Cardiac muscle cell (in vitro differentiated cells and primary cell): ENCODE measurements around the gene DHH. TPM values are rescaled to one million over a fixed set of nuclear protein-coding genes. Genes with fewer than 3 reads are reported as not detected.

Experiments
- DNase-seq, 2 donors: peaks; one replicate each; pipeline versions ENCODE4 v3.0.0 to v3.0.0-alpha.2; 2010 to 2017; ENCODE audit warnings: low read depth in 1 of 2, low spot score in 1 of 2
- H3K27ac ChIP-seq: fragments of 200-600 bp; sonication (generic); 2 replicates; pipeline ENCODE4 v1.5.1; 2016
- H3K27me3 ChIP-seq: fragments of 200-600 bp; sonication (generic); 2 replicates; pipeline ENCODE4 v1.6.0; 2016; ENCODE audit warnings: control low read depth
- H3K36me3 ChIP-seq: fragments of 200-600 bp; sonication (generic); 2 replicates; pipeline ENCODE4 v1.5.1; 2016; ENCODE audit warnings: control low read depth
- H3K4me1 ChIP-seq: fragments of 200-600 bp; sonication (generic); 2 replicates; pipeline ENCODE4 v1.8.1; 2017; ENCODE audit warnings: low read depth, mild to moderate bottlenecking, mixed run types
- H3K4me3 ChIP-seq: fragments of 200-600 bp; sonication (generic); 2 replicates; pipeline ENCODE4 v1.5.1; 2016; ENCODE audit warnings: mild to moderate bottlenecking
- H3K9me3 ChIP-seq: fragments of 200-600 bp; sonication (generic); 2 replicates; pipeline ENCODE4 v1.5.1; 2017; ENCODE audit warnings: low read depth, mild to moderate bottlenecking, control low read depth
- polyA plus RNA-seq: library from polyadenylated mRNA; unstranded; fragments of >200 nt; fragmentation: Nextera tagmentation; extraction: Ambion mirVana; gene quantifications from 2 replicates; pipeline ENCODE4 v1.2.1, GENCODE V29; 2016
- total RNA-seq: library from RNA; depleted of rRNA; stranded (reverse); fragments of >200 nt; gene quantifications from 2 replicates; pipeline ENCODE4 v1.2.3, GENCODE V29; 2016
- TF ChIP-seq, protein P1 (sequence below): IDR thresholded peaks from 2 replicates; pipeline ENCODE4 v1.5.1; 2012; ENCODE audit warnings: low read depth, mild to moderate bottlenecking, low read length

The DHH gene
- total and polyA plus RNA-seq, 2 experiments from 2014 or later = 0.36 TPM; not detected in 1

DNA sequence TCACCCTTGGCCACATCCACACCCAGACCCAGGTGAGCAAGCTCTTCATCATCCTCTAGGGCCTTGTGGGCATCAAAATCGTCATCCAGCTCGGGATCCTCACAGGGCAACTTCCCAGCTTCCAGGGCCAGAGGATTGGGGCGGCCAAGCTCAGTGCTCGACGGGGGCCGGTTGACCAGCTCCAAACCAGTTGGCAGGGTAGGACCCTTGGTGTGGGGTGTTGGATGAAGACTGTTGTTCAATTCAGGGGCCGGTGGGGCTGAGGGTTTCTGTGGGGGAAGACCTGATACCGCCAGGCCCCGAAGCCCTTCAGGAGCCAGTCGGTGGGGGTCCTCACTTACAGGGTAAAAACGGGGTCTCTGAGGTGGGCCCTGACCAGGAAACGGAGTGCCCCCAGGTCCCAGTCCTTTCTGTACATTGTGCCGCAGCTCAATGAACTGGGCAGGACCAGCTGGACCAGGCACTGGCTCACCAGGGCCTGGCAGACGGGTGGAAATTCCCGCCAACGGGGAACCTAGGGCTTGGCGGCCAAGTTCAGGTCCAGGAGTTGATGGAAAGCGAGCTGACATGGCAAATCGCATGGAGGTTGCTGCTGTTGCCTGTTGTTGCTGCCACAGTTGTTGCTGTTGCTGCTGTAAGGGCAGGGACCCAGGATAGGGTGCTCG is 56.2 kb downstream of the DHH start:
- Histone ChIP-seq H3K9me3 (no peaks in the 10 kb centered on the region), H3K4me1 (no peaks in the 10 kb centered on the region), H3K36me3 (peaks cover 66% of the 10 kb centered on the region), H3K27ac (no peak overlapping the region), H3K4me3 (no peak overlapping the region), H3K27me3 (no peaks in the 10 kb centered on the region)
- no peak for DNase-seq
- TF ChIP-seq, protein P1, sequence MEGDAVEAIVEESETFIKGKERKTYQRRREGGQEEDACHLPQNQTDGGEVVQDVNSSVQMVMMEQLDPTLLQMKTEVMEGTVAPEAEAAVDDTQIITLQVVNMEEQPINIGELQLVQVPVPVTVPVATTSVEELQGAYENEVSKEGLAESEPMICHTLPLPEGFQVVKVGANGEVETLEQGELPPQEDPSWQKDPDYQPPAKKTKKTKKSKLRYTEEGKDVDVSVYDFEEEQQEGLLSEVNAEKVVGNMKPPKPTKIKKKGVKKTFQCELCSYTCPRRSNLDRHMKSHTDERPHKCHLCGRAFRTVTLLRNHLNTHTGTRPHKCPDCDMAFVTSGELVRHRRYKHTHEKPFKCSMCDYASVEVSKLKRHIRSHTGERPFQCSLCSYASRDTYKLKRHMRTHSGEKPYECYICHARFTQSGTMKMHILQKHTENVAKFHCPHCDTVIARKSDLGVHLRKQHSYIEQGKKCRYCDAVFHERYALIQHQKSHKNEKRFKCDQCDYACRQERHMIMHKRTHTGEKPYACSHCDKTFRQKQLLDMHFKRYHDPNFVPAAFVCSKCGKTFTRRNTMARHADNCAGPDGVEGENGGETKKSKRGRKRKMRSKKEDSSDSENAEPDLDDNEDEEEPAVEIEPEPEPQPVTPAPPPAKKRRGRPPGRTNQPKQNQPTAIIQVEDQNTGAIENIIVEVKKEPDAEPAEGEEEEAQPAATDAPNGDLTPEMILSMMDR = no peak

DNA sequence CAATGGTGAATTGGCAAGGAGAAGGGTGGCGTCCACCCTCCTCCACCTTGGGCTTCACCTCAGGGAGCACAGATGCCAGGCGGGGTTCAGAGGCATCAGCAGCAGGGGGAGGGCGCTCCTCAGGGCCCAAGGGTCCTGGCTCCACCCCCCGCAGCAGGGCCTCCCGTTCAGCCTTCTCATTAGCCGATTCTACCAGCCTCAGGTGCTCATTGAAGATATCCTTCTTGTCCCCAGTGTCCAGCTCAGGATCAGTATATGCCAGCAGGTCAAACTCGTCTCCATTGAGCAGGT is 56.7 kb downstream of the DHH start:
- H3K36me3 ChIP-seq = peaks cover 66% of the 10 kb centered on the region
- TF ChIP-seq, protein P1 = no peak
- no peak for DNase-seq

DNA sequence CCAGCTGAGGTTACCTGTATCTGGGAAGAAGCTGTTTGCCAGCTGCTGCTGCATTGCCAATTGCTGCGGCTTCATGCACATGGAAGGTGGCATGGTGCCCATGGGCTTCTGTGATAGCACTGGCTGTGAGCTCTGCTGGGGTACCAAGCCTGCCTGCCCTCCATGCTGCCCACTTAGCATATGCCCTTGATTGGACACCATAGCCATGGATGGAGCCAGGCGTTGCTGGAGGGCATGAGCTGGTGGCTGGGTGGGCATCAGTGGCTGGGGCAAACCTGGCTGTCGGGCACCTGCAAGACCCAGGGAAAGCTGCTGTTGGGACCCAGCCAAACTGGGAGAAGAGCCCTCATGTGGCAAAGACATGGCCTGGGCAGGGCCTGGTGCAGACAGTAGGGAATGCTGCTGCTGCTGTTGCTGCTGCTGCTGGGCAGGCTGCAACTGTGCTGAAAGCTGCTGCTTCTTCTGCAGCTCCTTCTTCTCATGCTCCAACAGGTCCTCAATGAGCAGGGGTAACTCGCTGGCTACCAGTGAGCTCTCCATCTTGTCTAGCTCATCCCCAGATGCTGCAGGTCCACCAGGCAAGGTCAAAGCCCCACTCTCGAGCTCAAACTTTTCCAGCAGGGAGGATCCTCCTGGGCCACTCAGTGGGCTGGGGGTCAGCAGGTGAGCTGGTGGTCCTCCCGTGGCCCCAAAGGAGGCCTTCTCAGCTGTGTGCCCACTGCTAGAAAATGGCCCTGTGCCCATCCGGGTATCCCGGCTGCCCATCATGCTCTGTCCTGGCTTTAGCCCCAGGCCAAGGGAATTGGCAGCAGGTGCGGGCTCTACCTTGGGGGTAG is 57.3 kb downstream of the DHH start:
- TF ChIP-seq, protein P1 = no peak
- Histone ChIP-seq H3K27ac (no peak overlapping the region), H3K9me3 (no peaks in the 10 kb centered on the region), H3K36me3 (peaks cover 63% of the 10 kb centered on the region), H3K4me1 (no peaks in the 10 kb centered on the region), H3K27me3 (no peaks in the 10 kb centered on the region), H3K4me3 (no peak overlapping the region)
- no peak for DNase-seq

More for the DNA sequence above, 56.7 kb downstream of the DHH start:
- Histone ChIP-seq H3K4me1 (no peaks in the 10 kb centered on the region), H3K4me3 (no peak overlapping the region), H3K9me3 (no peaks in the 10 kb centered on the region), H3K27ac (no peak overlapping the region), H3K27me3 (no peaks in the 10 kb centered on the region)

Other genes starting within 250 kb of the DHH start
- gene DDX23, start 242.6 kb downstream of the DHH start, total RNA-seq = 66.3 and 89.5 TPM in 2 replicates
- 35.3 and 49.0 TPM in 2 replicates for gene DDX23, start 242.6 kb downstream of the DHH start, polyA plus RNA-seq
- gene RND1, start 228.9 kb downstream of the DHH start, total RNA-seq = 2.1 and 2.9 TPM in 2 replicates
- gene RND1, start 228.9 kb downstream of the DHH start, polyA plus RNA-seq = 3.5 and 7.2 TPM in 2 replicates
- 8.9 and 9.4 TPM in 2 replicates for gene FKBP11, start 169.3 kb downstream of the DHH start, total RNA-seq
- 3.4 and 11.9 TPM in 2 replicates for gene FKBP11, start 169.3 kb downstream of the DHH start, polyA plus RNA-seq
- gene ARF3, start 137.3 kb downstream of the DHH start, total RNA-seq = 106 and 115 TPM in 2 replicates
- 102 and 120 TPM in 2 replicates for gene ARF3, start 137.3 kb downstream of the DHH start, polyA plus RNA-seq
- 0.36 and 0.53 TPM in 2 replicates for gene WNT10B, start 123.1 kb downstream of the DHH start, total RNA-seq
- gene WNT10B, start 123.1 kb downstream of the DHH start, polyA plus RNA-seq = 0.45 TPM in 1 of 2 replicates, not detected in the other
- gene WNT1, start 116.5 kb downstream of the DHH start, total RNA-seq = not detected in 2 replicates
- gene WNT1, start 116.5 kb downstream of the DHH start, polyA plus RNA-seq = not detected in 2 replicates
- gene DDN, start 95.4 kb downstream of the DHH start, total RNA-seq = 4.4 and 5.4 TPM in 2 replicates
- 2.1 and 3.0 TPM in 2 replicates for gene DDN, start 95.4 kb downstream of the DHH start, polyA plus RNA-seq
- 40.8 and 41.0 TPM in 2 replicates for gene PRKAG1, start 76.0 kb downstream of the DHH start, total RNA-seq
- gene PRKAG1, start 76.0 kb downstream of the DHH start, polyA plus RNA-seq = 48.1 and 54.5 TPM in 2 replicates
- gene KMT2D, start 34.0 kb downstream of the DHH start, total RNA-seq = 28.8 and 41.3 TPM in 2 replicates
- gene KMT2D, start 34.0 kb downstream of the DHH start, polyA plus RNA-seq = 31.0 and 41.3 TPM in 2 replicates
- gene RHEBL1, start 24.8 kb downstream of the DHH start, total RNA-seq = 0.42 and 1.1 TPM in 2 replicates
- gene RHEBL1, start 24.8 kb downstream of the DHH start, polyA plus RNA-seq = 0.94 and 1.0 TPM in 2 replicates
- 29.8 and 51.3 TPM in 2 replicates for gene LMBR1L, start 16.0 kb upstream of the DHH start, total RNA-seq
- gene LMBR1L, start 16.0 kb upstream of the DHH start, polyA plus RNA-seq = 52.9 and 56.1 TPM in 2 replicates
- gene TUBA1B, start 36.6 kb upstream of the DHH start, total RNA-seq = 1,511 and 2,134 TPM in 2 replicates
- 1,582 and 2,216 TPM in 2 replicates for gene TUBA1B, start 36.6 kb upstream of the DHH start, polyA plus RNA-seq
- 509 and 1,042 TPM in 2 replicates for gene TUBA1A, start 94.3 kb upstream of the DHH start, total RNA-seq
- gene TUBA1A, start 94.3 kb upstream of the DHH start, polyA plus RNA-seq = 521 and 1,070 TPM in 2 replicates
- gene TUBA1C, start 170.3 kb upstream of the DHH start, total RNA-seq = 67.0 and 151 TPM in 2 replicates
- gene TUBA1C, start 170.3 kb upstream of the DHH start, polyA plus RNA-seq = 49.1 and 126 TPM in 2 replicates
- gene PRPH, start 200.3 kb upstream of the DHH start, total RNA-seq = 0.53 and 4.0 TPM in 2 replicates
- gene PRPH, start 200.3 kb upstream of the DHH start, polyA plus RNA-seq = 1.1 and 1.8 TPM in 2 replicates
- 8.0 and 72.9 TPM in 2 replicates for gene TROAP, start 228.5 kb upstream of the DHH start, total RNA-seq
- 8.2 and 82.4 TPM in 2 replicates for gene TROAP, start 228.5 kb upstream of the DHH start, polyA plus RNA-seq
- gene C1QL4, start 242.4 kb upstream of the DHH start, total RNA-seq = not detected in 2 replicates
- gene C1QL4, start 242.4 kb upstream of the DHH start, polyA plus RNA-seq = not detected in 2 replicates